ENCODE data around the gene SEC14L2.

- TF ChIP-seq CTCF (IDR thresholded peaks at IDR 0.05) = no peak
- no peak for TF ChIP-seq POLR2A (IDR thresholded peaks at IDR 0.05)
Observed at GRCh38 chr22:30398685-30399680, 2.2 kb downstream of the SEC14L2 start.

Data from tibial nerve (tissue), 3 donors.